ENCODE data around the gene TLR1.

- TF ChIP-seq, protein P1, sequence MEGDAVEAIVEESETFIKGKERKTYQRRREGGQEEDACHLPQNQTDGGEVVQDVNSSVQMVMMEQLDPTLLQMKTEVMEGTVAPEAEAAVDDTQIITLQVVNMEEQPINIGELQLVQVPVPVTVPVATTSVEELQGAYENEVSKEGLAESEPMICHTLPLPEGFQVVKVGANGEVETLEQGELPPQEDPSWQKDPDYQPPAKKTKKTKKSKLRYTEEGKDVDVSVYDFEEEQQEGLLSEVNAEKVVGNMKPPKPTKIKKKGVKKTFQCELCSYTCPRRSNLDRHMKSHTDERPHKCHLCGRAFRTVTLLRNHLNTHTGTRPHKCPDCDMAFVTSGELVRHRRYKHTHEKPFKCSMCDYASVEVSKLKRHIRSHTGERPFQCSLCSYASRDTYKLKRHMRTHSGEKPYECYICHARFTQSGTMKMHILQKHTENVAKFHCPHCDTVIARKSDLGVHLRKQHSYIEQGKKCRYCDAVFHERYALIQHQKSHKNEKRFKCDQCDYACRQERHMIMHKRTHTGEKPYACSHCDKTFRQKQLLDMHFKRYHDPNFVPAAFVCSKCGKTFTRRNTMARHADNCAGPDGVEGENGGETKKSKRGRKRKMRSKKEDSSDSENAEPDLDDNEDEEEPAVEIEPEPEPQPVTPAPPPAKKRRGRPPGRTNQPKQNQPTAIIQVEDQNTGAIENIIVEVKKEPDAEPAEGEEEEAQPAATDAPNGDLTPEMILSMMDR (IDR thresholded peaks at IDR 0.05; ENCODE audit: low read length) = no peak
- no peak for TF ChIP-seq EZH2 (optimal IDR thresholded peaks at IDR 0.05; ENCODE audit: low read depth, low read length)
- TF ChIP-seq EZH2phosphoT487 (IDR thresholded peaks at IDR 0.05; ENCODE audit: low read length) = no peak
These were observed 27.6 kb upstream of the TLR1 start for GRCh38 chr4:38832206-38832605.
